SK-N-SH treated with all-trans-retinoic acid at 6 μM for 48 hours (cell line): ENCODE data around the gene RAB44.

Experiments used
- ATAC-seq: fragments of 200-7000 bp; cut with Tn5 transposase; 3 replicates; pipeline ENCODE4 v1.9.1; 2020; ENCODE audit warnings: mild to moderate bottlenecking, moderate library complexity
- BACH2 ChIP-seq: fragments of 250-450 bp; sonication (Bioruptor Pico); IDR thresholded peaks from 2 replicates; pipeline ENCODE4 v1.9.0; 2021; ENCODE audit warnings: mild to moderate bottlenecking, borderline replicate concordance
- CSDC2 ChIP-seq: fragments of 250-450 bp; sonication (Bioruptor Pico); IDR thresholded peaks from 2 replicates; pipeline ENCODE4 v1.5.0; 2020; ENCODE audit warnings: mild to moderate bottlenecking, moderate library complexity
- ESRRG ChIP-seq: fragments of 250-450 bp; sonication (Bioruptor Pico); IDR thresholded peaks from 2 replicates; pipeline ENCODE4 v1.6.1; 2021; ENCODE audit warnings: mild to moderate bottlenecking
- GLIS3 ChIP-seq: fragments of 250-450 bp; sonication (Bioruptor Pico); IDR thresholded peaks from 2 replicates; pipeline ENCODE4 v1.5.0; 2020; ENCODE audit warnings: mild to moderate bottlenecking, moderate library complexity
- ISL1 ChIP-seq: fragments of 250-450 bp; sonication (Bioruptor Pico); IDR thresholded peaks from 2 replicates; pipeline ENCODE4 v2.1.2; 2022; ENCODE audit warnings: mild to moderate bottlenecking, moderate library complexity
- OSR1 ChIP-seq: fragments of 250-450 bp; sonication (Bioruptor Pico); IDR thresholded peaks from 2 replicates; pipeline ENCODE4 v1.8.0; 2022; ENCODE audit warnings: moderate library complexity, mild to moderate bottlenecking, inconsistent platforms
- PATZ1 ChIP-seq: fragments of 250-450 bp; sonication (Bioruptor Pico); IDR thresholded peaks from 2 replicates; pipeline ENCODE4 v1.8.0; 2020; ENCODE audit warnings: mild to moderate bottlenecking, moderate library complexity, borderline replicate concordance
- POU6F1 ChIP-seq: fragments of 250-450 bp; sonication (Bioruptor Pico); IDR thresholded peaks from 2 replicates; pipeline ENCODE4 v1.8.0; 2021; ENCODE audit warnings: low read depth, mild to moderate bottlenecking, moderate library complexity, borderline replicate concordance
- PPARA ChIP-seq: fragments of 250-450 bp; sonication (Bioruptor Pico); IDR thresholded peaks from 2 replicates; pipeline ENCODE4 v1.5.0; 2020; ENCODE audit warnings: mild to moderate bottlenecking, borderline replicate concordance
- RARB ChIP-seq: fragments of 250-450 bp; sonication (Bioruptor Pico); IDR thresholded peaks from 2 replicates; pipeline ENCODE4 v1.8.0; 2021; ENCODE audit warnings: mild to moderate bottlenecking, moderate library complexity
- SNAI2 ChIP-seq: fragments of 250-450 bp; sonication (Bioruptor Pico); IDR thresholded peaks from 2 replicates; pipeline ENCODE4 v1.5.0; 2020; ENCODE audit warnings: mild to moderate bottlenecking, moderate library complexity
- TCF4 ChIP-seq: fragments of 250-450 bp; sonication (Bioruptor Pico); IDR thresholded peaks from 2 replicates; pipeline ENCODE4 v1.8.0; 2021; ENCODE audit warnings: mild to moderate bottlenecking, moderate library complexity, borderline replicate concordance
- TOX ChIP-seq: fragments of 250-450 bp; sonication (Bioruptor Pico); IDR thresholded peaks from 2 replicates; pipeline ENCODE4 v1.8.0; 2021; ENCODE audit warnings: mild to moderate bottlenecking, moderate library complexity, borderline replicate concordance
- TSHZ2 ChIP-seq: fragments of 250-450 bp; sonication (Bioruptor Pico); IDR thresholded peaks from 2 replicates; pipeline ENCODE4 v1.5.0; 2020; ENCODE audit warnings: mild to moderate bottlenecking, moderate library complexity
- ZC3H10 ChIP-seq: fragments of 250-450 bp; sonication (Bioruptor Pico); IDR thresholded peaks from 2 replicates; pipeline ENCODE4 v1.5.1; 2021; ENCODE audit warnings: mild to moderate bottlenecking, moderate library complexity
- ZFP30 ChIP-seq: fragments of 450-650 bp; formaldehyde crosslinking; IDR thresholded peaks from 2 replicates; pipeline ENCODE4 v1.5.0; 2022; ENCODE audit warnings: mild to moderate bottlenecking, moderate library complexity
- ZNF565 ChIP-seq: fragments of 450-650 bp; formaldehyde crosslinking; conservative IDR thresholded peaks from 2 replicates; pipeline ENCODE4 v1.5.0; 2020; ENCODE audit warnings: low read depth, mild to moderate bottlenecking, moderate library complexity
- ZNF70 ChIP-seq: fragments of 450-650 bp; formaldehyde crosslinking; IDR thresholded peaks from 2 replicates; pipeline ENCODE4 v1.5.0; 2020; ENCODE audit warnings: mild to moderate bottlenecking, moderate library complexity
- ZNF8 ChIP-seq: fragments of 450-650 bp; formaldehyde crosslinking; IDR thresholded peaks from 2 replicates; pipeline ENCODE4 v1.5.0; 2020; ENCODE audit warnings: mild to moderate bottlenecking, moderate library complexity
- TF ChIP-seq, protein P1 (sequence below): fragments of 250-450 bp; sonication (Bioruptor Pico); IDR thresholded peaks from 2 replicates; pipeline ENCODE4 v1.5.1; 2021; ENCODE audit warnings: mild to moderate bottlenecking, moderate library complexity
- TF ChIP-seq, protein P2 (sequence below): fragments of 250-450 bp; sonication (Bioruptor Pico); IDR thresholded peaks from 2 replicates; pipeline ENCODE4 v1.5.1; 2020; ENCODE audit warnings: low read depth, mild to moderate bottlenecking, moderate library complexity

RAB44 gene

DNA sequence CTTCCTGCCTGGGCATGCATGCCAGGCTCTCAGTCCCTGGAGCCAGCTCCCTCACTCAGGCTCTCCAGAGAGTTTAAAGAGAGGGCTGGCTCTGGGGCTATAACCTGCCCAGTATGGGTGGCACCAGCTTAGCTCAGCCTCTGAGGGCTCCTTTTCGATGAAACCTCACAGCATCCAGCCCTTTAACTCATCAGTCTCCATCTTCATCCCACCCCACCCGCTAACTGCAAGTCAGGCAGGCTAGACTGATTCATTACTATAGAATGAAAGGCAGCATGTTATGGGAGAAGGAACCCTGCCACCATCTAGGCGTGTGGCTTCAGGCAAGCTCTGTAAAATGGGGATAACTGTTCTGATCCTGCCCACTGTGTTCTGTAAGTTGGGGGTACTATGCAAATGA, 53.5 kb downstream of the RAB44 start (continued):
- no peak for TF ChIP-seq PATZ1
- TF ChIP-seq ESRRG (CRISPR knock-in tag): no peak
- no peak for TF ChIP-seq ZNF70 (CRISPR knock-in tag)
- TF ChIP-seq ZFP30: no peak
- TF ChIP-seq CSDC2 (CRISPR knock-in tag): no peak
- no peak for TF ChIP-seq GLIS3 (CRISPR knock-in tag)
- TF ChIP-seq ZC3H10 (CRISPR knock-in tag): no peak

DNA sequence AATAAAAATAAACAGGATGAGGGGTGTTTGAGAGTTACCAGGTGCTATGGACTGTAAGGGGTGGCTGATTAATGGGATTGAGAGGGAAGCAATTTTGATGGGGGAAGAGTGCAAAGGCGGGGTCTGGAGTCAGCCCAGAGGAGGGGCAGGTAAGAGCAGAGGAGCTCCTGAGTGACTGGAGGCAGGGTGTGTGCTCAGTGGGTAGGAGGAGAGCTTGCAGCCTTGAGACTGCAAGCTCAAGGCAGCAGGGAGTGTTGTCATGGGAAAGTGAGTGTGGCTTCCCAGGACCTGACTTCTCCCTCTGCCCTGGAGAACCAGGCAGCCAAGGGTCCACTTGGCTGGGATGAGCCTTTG, 54.2 kb downstream of the RAB44 start:
- no peak for ATAC-seq
- TF ChIP-seq ZNF70 (CRISPR knock-in tag) (no peak), POU6F1 (CRISPR knock-in tag) (no peak), GLIS3 (CRISPR knock-in tag) (no peak), ISL1 (CRISPR knock-in tag) (no peak), BACH2 (no peak), RARB (CRISPR knock-in tag) (no peak), ZNF565 (CRISPR knock-in tag) (no peak), ZFP30 (no peak), OSR1 (CRISPR knock-in tag) (no peak), SNAI2 (no peak), CSDC2 (CRISPR knock-in tag) (no peak), TSHZ2 (CRISPR knock-in tag) (no peak), TCF4 (CRISPR knock-in tag) (no peak), TOX (no peak), ZNF8 (no peak), PPARA (CRISPR knock-in tag) (no peak), ESRRG (CRISPR knock-in tag) (no peak)
- TF ChIP-seq, protein P1, sequence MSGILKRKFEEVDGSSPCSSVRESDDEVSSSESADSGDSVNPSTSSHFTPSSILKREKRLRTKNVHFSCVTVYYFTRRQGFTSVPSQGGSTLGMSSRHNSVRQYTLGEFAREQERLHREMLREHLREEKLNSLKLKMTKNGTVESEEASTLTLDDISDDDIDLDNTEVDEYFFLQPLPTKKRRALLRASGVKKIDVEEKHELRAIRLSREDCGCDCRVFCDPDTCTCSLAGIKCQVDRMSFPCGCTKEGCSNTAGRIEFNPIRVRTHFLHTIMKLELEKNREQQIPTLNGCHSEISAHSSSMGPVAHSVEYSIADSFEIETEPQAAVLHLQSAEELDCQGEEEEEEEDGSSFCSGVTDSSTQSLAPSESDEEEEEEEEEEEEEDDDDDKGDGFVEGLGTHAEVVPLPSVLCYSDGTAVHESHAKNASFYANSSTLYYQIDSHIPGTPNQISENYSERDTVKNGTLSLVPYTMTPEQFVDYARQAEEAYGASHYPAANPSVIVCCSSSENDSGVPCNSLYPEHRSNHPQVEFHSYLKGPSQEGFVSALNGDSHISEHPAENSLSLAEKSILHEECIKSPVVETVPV (CRISPR knock-in tag): no peak
- TF ChIP-seq, all 23 proteins: peak for 0

DNA sequence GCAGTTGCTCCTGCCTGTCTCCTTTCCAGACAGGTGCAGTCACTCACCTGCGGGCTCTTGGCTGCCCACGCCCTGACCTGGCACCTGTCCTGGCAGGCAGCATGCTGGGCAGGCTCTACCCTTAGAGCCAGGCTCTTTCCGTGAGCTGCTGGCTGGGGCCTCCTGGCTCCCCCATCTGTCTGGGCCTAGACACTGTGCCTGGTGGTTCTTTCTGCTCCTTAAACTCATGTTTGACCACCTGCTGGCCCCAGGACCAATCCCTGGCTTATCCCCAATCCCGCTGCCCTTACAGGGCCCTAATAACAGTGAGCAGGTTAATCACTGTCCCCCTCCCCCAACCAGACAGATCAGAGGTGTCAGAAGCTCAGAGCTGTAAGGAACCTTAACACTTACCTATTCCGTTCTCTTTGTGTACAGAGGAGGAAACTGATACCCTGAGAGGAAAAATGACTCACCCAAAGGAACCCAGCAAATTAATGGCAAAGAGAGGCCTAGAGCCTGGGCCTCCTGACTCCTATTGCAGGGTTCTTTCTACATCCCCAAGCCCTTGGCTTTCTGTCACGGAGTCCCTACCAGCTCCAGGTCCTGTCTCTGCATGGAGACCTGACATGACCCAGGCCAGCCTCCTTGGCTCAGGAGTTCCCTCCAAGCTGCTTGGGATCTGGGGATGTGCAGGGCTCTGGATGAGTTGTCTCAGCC, 54.7 kb downstream of the RAB44 start:
- peak; percentile 35; the same call in 2 of the 3 replicates for ATAC-seq
- TF ChIP-seq RARB (CRISPR knock-in tag): no peak
- TF ChIP-seq GLIS3 (CRISPR knock-in tag): no peak
- TF ChIP-seq ZNF565 (CRISPR knock-in tag): no peak
- TF ChIP-seq OSR1 (CRISPR knock-in tag): no peak
- TF ChIP-seq TOX: no peak
- no peak for TF ChIP-seq SNAI2

DNA sequence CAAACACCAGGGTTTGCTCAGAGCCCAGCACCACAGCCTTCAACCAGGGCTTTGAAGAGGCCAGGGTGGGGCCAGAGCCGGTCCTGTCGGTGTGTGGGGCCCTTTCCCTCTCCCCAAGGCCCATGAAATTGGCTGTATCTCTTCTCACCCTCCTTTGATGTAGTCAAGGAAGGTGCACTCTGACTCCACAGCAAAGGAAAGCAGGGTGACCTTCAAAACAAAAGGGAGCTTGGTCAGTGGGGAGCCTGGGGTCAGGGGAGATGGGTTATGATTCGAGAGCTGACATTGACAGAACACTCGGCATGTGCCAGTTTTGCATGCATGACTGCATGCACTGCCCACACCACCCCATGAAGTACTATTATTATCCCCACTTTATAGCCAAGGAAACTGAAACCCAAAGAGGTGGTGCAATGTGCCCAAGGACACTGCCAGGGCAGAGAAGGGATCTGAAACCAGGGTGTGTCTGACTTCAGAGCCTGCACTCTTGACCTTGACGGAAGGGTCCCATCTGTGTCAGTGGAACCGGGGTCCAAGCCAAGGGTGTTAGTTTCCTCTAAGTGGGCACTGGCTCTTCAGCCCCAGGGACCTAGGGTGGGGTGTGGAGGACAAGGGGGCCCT, 55.4 kb downstream of the RAB44 start:
- no peak for ATAC-seq
- TF ChIP-seq, protein P2, sequence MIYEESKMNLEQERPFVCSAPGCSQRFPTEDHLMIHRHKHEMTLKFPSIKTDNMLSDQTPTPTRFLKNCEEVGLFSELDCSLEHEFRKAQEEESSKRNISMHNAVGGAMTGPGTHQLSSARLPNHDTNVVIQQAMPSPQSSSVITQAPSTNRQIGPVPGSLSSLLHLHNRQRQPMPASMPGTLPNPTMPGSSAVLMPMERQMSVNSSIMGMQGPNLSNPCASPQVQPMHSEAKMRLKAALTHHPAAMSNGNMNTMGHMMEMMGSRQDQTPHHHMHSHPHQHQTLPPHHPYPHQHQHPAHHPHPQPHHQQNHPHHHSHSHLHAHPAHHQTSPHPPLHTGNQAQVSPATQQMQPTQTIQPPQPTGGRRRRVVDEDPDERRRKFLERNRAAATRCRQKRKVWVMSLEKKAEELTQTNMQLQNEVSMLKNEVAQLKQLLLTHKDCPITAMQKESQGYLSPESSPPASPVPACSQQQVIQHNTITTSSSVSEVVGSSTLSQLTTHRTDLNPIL: no peak
- TF ChIP-seq PPARA (CRISPR knock-in tag) (no peak), PATZ1 (no peak), TSHZ2 (CRISPR knock-in tag) (no peak), ISL1 (CRISPR knock-in tag) (no peak), ZNF70 (CRISPR knock-in tag) (no peak), ZNF565 (CRISPR knock-in tag) (no peak), TOX (no peak)
